ENCODE measurements around the gene CCDC144A.
"Not testable (repeated sequence)": the region's sequence is repeated elsewhere in the genome, so short reads cannot be mapped to it uniquely, and the experiment has no call there.

CCDC144A gene

GRCh38 chr17:16820161-16820877 lies 130.3 kb downstream of the CCDC144A start:
- H3K4me3 ChIP-seq (ENCODE audit: low read length in 2 of 2), result no peak overlapping the region
- no peaks in the 10 kb centered on the region for H3K27me3 ChIP-seq (ENCODE audit: control insufficient read depth in 1 of 2, insufficient read depth in 2 of 2, low read length in 2 of 2)
- no peak overlapping the region for H3K27ac ChIP-seq (ENCODE audit: low read length)
- H3K4me1 ChIP-seq (ENCODE audit: control insufficient read depth, insufficient read depth, low read length), result peaks cover 19% of the 10 kb centered on the region
- H3K9me3 ChIP-seq (ENCODE audit: control insufficient read depth in 2 of 2, low read length in 2 of 2), result no peaks in the 10 kb centered on the region
- H3K36me3 ChIP-seq (ENCODE audit: control insufficient read depth in 2 of 2, insufficient read depth in 2 of 2, low read length in 2 of 2), result no peaks in the 10 kb centered on the region
- H3K9ac ChIP-seq (ENCODE audit: low read length in 2 of 2), result no peak overlapping the region

DNA sequence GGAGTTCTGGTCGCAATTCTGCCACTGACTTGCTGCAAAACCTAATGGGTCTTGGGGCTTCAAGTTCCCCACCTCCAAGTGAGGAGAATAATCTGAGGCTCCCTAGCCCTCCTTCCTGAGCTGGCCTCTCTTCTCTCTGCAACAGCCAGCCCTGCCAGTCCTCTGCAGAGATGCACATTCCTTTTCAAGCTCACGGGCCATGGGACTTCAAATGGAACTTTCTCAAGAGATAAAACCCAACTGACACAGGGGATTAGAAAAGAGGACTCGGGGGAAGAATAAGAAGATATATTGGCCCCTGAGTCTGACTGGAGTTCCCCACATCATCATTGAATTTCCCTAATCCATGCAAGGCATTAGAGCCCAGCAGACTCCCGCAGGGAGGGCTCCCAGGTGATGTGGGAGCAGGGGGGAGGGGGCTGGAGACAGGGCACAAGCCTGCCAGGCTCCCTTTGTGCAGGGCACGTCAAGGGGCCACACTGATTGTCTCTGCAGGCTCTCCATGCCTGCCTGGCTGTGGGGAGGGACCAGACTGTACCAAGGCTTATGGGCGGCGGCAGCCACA lies 131.0 kb downstream of the CCDC144A start:
- no peaks in the 10 kb centered on the region for H3K36me3 ChIP-seq (ENCODE audit: control insufficient read depth in 2 of 2, insufficient read depth in 2 of 2, low read length in 2 of 2)
- H3K27me3 ChIP-seq (ENCODE audit: control insufficient read depth in 1 of 2, insufficient read depth in 2 of 2, low read length in 2 of 2), result no peaks in the 10 kb centered on the region
- H3K27ac ChIP-seq (ENCODE audit: low read length), result no peak overlapping the region
- no peaks in the 10 kb centered on the region for H3K9me3 ChIP-seq (ENCODE audit: control insufficient read depth in 2 of 2, low read length in 2 of 2)
- peaks cover 19% of the 10 kb centered on the region for H3K4me1 ChIP-seq (ENCODE audit: control insufficient read depth, insufficient read depth, low read length)
- no peak overlapping the region for H3K4me3 ChIP-seq (ENCODE audit: low read length in 2 of 2)
- H3K9ac ChIP-seq (ENCODE audit: low read length in 2 of 2), result no peak overlapping the region

GRCh38 chr17:16822133-16822532 lies 132.1 kb downstream of the CCDC144A start:
- H3K27me3 ChIP-seq (ENCODE audit: control insufficient read depth in 1 of 2, insufficient read depth in 2 of 2, low read length in 2 of 2); H3K9ac ChIP-seq (ENCODE audit: low read length in 2 of 2); H3K9me3 ChIP-seq (ENCODE audit: control insufficient read depth in 2 of 2, low read length in 2 of 2); H3K4me3 ChIP-seq (ENCODE audit: low read length in 2 of 2); H3K36me3 ChIP-seq (ENCODE audit: control insufficient read depth in 2 of 2, insufficient read depth in 2 of 2, low read length in 2 of 2); H3K27ac ChIP-seq (ENCODE audit: low read length): not testable (repeated sequence)
- H3K4me1 ChIP-seq (ENCODE audit: control insufficient read depth, insufficient read depth, low read length), result peaks cover 19% of the 10 kb centered on the region

GRCh38 chr17:16823768-16824406 lies 133.8 kb downstream of the CCDC144A start:
- not testable (repeated sequence) for H3K9ac ChIP-seq (ENCODE audit: low read length in 2 of 2); H3K27me3 ChIP-seq (ENCODE audit: control insufficient read depth in 1 of 2, insufficient read depth in 2 of 2, low read length in 2 of 2); H3K36me3 ChIP-seq (ENCODE audit: control insufficient read depth in 2 of 2, insufficient read depth in 2 of 2, low read length in 2 of 2); H3K9me3 ChIP-seq (ENCODE audit: control insufficient read depth in 2 of 2, low read length in 2 of 2); H3K27ac ChIP-seq (ENCODE audit: low read length); H3K4me3 ChIP-seq (ENCODE audit: low read length in 2 of 2)
- H3K4me1 ChIP-seq (ENCODE audit: control insufficient read depth, insufficient read depth, low read length), result peaks cover 19% of the 10 kb centered on the region

All from stomach smooth muscle (tissue), 2 donors.